GM19043 (cell line): ENCODE results near the gene PRR20G.

Source experiments
- ATAC-seq: cut with Tn5 transposase; IDR thresholded peaks from one replicate; pipeline ENCODE4 v1.9.1; 2021; ENCODE audit warnings: low read depth; ENCODE audit not compliant: unreplicated experiment

Gene PRR20G

GRCh38 chr3:127264794-127265514 lies 22.9 kb downstream of the PRR20G start:
- no peak for ATAC-seq

DNA sequence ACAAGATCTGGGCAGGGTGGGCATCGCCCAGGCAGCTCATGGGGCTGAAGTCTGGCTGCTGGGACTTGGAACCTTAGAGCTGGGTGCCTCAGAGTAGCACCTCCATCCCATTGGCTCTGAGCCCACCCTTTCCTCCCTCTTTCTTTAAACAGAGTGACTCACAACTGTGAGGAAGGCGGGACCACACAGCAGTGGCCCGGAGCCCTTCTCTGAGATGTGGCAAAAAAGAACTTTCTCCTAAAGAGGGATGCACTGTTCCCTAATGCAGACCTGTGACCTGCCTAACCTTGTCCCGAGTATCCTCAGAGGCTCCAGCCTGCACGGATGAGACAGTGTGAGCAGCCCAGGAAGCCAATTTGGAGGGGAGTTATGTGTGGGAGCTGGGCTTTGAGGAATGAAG lies 23.6 kb downstream of the PRR20G start:
- no peak for ATAC-seq

DNA sequence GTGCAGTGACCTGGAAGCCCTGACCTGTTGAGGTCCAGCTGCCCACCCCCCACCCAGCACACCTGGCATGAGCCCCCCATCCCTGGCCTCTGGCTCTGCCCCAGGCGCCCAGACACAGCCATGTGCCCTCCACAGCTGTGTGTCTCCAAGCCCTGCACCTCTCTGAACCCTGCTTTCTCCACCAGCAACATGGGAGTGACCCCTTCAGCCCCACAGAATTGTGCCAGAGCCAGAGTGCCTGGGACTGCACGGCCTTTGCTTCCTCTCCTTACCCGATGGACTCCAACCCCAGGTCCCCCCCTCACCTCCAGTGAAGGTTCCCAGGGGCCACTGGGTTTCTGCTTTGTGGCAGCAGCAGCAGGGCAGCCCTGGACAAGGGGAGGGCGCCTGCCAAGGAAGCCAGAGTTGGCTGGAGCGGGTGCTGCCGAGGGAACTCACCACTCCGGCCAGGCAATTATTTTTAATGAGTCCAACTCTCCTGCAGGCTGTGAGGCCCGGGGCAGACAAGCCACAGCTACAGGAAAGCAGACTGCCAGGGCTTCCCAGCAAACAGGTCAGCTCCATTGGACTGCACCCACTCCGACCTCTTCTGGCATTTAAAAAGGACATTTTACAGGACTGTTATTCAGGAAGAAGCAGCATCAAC lies 24.1 kb downstream of the PRR20G start:
- ATAC-seq, result no peak

DNA sequence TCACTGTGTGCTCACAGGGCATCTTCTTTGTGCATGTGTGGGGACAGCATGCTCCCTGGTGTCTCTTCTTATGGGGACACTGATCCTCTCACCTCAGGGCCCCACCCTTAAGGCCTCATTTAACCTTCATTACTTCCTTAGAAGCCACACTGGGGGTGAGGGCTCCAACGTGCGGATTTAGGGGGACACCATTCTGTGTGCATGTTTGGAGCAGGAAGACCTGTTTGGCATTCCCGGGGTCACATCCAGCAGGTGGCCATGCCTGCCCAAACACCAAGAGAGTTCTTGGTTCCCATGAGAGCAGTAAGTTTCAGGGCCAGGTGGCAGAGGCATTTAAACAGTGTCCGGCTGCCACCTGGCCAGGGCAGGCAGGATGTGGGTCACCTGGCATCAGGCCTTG lies 24.8 kb downstream of the PRR20G start:
- no peak for ATAC-seq

- no peak for ATAC-seq
These were observed 25.3 kb downstream of the PRR20G start for GRCh38 chr3:127262533-127262932.

DNA sequence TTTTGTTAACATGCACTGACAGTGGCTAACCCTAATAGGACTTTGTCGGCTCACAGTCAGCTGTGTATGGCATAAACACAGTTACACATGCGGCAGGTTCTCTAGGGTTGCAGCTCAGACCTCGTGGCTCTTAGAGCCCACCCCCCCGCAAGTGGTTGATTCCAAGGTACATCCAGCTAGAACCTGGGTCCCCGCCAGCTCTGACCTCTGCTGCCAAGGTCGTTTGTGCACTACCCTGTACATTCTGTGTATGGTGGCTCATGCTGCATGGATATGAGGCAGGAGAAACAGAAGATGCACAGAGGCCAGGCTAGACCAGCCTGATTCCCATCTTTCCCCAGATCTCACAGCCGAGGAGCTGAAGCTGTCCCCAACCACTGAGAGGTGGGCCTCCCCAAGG lies 25.9 kb downstream of the PRR20G start:
- no peak for ATAC-seq

DNA sequence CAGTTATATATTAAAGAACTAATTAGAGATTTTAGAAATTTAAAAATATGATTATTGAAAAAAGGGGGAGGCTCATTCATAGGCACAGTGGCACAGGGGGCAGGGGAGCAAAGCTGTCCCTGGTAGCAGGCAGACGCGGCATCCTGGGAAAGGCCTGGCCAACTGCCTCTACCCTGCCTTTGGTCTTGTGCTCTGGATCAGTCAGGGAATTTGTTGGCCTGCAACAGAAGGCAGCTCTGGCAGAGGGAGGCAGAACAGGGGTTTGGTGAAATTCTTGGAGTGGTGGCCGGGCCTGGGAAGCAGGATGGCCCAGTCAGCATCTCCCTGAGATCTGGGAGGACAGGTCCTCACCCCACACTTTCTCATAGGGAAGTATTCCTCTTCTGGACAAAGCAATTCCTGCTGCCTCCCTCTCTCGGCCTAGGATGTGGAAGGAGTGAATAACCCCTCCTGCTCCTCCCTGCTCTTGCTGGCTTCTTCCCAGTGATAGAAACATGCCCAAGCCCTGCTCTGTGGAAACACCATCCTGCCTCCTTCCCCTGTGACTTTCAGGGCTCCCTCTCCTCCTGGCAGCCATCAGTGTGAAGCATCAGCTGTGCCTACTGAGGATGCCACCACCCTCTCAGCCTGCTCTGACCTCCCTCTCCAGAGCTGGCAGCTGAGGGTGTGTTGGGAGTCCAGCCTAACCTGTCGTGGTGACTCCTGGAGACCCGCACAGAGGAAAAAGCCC lies 26.9 kb downstream of the PRR20G start:
- ATAC-seq, result no peak

DNA sequence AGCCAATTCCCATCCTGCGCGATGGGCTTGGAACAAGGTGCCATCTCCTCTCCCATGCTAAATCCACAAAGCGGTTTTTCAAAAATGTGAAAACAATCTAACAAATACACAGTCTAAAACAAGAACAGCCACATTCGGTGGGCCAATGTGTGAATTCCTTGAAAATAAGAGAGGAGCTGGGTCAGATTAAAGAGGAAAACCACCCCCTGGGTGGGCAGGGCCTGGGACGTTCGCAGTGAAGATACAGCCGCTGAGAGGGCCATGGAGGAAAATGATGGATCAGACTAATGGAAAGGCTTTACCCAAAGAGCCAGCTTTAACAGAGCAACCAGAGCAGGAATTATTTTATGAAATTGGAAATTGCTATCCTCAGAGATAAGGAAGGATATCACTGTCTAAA lies 27.4 kb downstream of the PRR20G start:
- ATAC-seq, result no peak

DNA sequence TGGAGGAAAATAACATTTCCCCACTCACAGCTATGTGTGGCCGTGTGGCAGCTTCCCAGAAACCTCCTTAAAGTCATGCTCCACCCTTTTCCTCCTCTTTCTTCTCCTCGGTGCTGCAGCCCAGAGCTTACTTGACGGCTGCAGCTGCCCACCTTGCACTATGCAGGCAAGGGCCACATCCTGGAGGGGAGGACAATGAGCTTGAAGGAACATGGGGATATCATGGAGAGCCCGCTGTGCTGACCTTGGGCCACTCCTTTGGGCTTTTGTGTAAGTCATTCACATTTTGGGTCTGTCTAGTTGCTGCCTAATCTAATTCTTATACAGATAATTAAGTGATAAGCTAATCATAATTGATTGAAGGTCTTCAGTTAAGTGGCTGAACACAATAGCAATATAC lies 28.0 kb downstream of the PRR20G start:
- ATAC-seq, result no peak

- ATAC-seq, result no peak
These were observed 29.1 kb downstream of the PRR20G start for GRCh38 chr3:127258733-127259132.

GRCh38 chr3:127257351-127257750 lies 30.5 kb downstream of the PRR20G start:
- ATAC-seq, result no peak

GRCh38 chr3:127256733-127257271 lies 31.0 kb downstream of the PRR20G start:
- no peak for ATAC-seq

DNA sequence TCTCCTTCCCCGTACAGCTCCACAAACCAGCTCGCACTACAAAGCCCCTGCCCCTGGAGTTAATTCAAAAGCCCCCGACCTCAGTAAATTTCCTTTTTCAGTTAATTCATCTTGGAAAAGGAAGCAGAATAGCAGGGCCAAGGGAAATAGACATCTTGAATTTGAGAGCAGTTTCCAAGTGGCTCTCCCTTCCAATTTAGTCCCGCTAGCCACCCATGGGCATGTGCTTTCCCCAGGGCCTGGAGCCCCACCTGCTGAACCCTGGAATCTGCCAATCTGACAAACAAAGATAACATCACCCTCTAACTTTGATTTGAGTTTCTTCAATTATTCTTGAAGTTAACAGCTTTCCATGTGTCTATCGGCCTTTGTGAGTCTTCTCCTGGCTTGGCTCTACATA lies 31.7 kb downstream of the PRR20G start:
- no peak for ATAC-seq

GRCh38 chr3:127255516-127255915 lies 32.3 kb downstream of the PRR20G start:
- ATAC-seq, result no peak

GRCh38 chr3:127254730-127255129 lies 33.1 kb downstream of the PRR20G start:
- no peak for ATAC-seq

- no peak for ATAC-seq
These were observed 33.7 kb downstream of the PRR20G start for GRCh38 chr3:127254033-127254644.

DNA sequence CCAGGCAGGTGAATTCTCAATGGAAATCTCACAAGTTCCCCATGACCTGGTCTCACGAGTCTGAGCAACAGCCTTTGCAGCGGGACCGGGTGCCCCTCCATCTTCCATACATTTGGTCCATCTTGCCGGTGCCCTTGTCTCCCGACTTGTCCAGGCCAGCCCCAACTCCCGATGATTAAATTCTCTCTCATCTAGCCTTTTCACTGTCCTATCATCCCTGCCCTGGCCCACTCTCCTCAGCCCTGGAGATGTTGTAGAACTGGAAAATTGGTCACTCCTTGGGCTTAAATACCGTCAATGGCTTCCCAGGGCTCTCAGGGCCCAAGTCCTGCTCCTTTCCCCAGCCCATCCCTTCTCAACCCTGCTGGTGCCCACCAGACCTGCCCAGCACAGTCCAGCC lies 34.4 kb downstream of the PRR20G start:
- no peak for ATAC-seq

- no peak for ATAC-seq
These were observed 35.4 kb downstream of the PRR20G start for GRCh38 chr3:127252446-127252845.

DNA sequence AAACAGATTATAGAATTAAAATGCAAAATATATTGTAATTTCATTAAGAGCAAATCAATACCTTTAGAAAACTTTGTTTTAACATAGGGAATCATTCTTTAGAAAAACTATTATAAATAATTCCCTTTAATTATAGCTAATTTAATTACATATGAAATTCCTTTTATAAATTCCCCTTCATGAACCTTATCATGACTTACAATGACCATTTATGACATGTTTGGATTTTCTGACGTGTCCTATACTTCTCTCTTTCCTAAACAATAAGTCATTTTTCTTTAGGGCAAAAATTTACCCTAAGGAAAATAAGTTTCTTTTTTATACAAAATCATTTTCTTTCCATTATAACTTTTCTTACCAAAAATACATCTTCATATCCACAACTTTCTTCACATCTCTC lies 37.8 kb downstream of the PRR20G start:
- ATAC-seq, result no peak

DNA sequence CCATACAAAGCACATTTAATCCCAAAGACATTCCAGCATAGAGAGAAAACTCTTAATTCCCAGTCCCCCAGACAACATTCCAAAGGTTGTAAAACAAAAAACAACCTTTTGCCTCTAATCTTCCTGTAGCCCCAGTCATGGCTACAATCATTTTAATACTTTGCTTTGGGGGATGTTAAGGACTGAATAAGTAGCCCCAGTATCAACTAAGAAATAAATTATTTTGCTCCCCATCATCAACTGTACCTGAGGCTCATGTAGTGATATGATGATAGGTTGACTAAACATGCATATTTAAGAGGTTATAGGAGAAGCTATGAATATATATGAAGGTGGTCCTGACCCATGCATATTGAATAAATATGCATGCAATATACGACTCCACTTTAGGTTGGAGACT lies 40.6 kb downstream of the PRR20G start:
- no peak for ATAC-seq

- no peak for ATAC-seq
These were observed 49.2 kb downstream of the PRR20G start for GRCh38 chr3:127238602-127239001.
